ACHN (cell line): ENCODE measurements around the gene GPM6B.

Source experiments
- DNase-seq: peaks from one replicate; pipeline ENCODE4 v3.0.0-alpha.2; 2015
- in situ Hi-C: cut with HindIII; loops from 2 replicates; pipeline ENCODE4 v1.10.0; 2017; ENCODE audit warnings: low sequenced_read_pairs, low pct_ligation_motif_present, low pct_unique_long_range_greater_than_20kb

GPM6B gene

GRCh38 chrX:13816643-13817627 is at the start of gene GPM6B:
TSS of gene GPM6B (minus strand) at chrX:13817093. CDS start at chrX:13816904, 189 bp downstream.
- DNase-seq = no peak
- in situ Hi-C loops = no loop called here

- in situ Hi-C loops = no loop called here
- no peak for DNase-seq
Observed at GRCh38 chrX:13864264-13864663, 47.4 kb upstream of the GPM6B start.

- DNase-seq = no peak
- in situ Hi-C loops = no loop called here
Observed at GRCh38 chrX:13863324-13863723, 46.4 kb upstream of the GPM6B start.

GRCh38 chrX:13859724-13860123 is 42.8 kb upstream of the GPM6B start:
- in situ Hi-C loops = no loop called here
- DNase-seq = no peak

GRCh38 chrX:13857804-13858203 is 40.9 kb upstream of the GPM6B start:
- in situ Hi-C loops = no loop called here
- no peak for DNase-seq

GRCh38 chrX:13855689-13856450 is 39.0 kb upstream of the GPM6B start:
- in situ Hi-C loops = no loop called here
- no peak for DNase-seq

- DNase-seq = no peak
- in situ Hi-C loops = no loop called here
Observed at GRCh38 chrX:13854003-13854402, 37.1 kb upstream of the GPM6B start.

- in situ Hi-C loops = no loop called here
- no peak for DNase-seq
Observed at GRCh38 chrX:13852001-13852695, 35.3 kb upstream of the GPM6B start.

GRCh38 chrX:13845721-13846378 is 29.0 kb upstream of the GPM6B start:
- no peak for DNase-seq
- in situ Hi-C loops = no loop called here

GRCh38 chrX:13843150-13843721 is 26.3 kb upstream of the GPM6B start:
- in situ Hi-C loops = no loop called here

GRCh38 chrX:13840121-13840520 is 23.2 kb upstream of the GPM6B start:
- no peak for DNase-seq
- in situ Hi-C loops = no loop called here

More at GRCh38 chrX:13843150-13843721, 26.3 kb upstream of the GPM6B start:
- DNase-seq = no peak

GRCh38 chrX:13837290-13837745 is 20.4 kb upstream of the GPM6B start:
- in situ Hi-C loops = no loop called here
- no peak for DNase-seq

- DNase-seq = no peak
- in situ Hi-C loops = no loop called here
Observed at GRCh38 chrX:13836575-13836974, 19.7 kb upstream of the GPM6B start.

- in situ Hi-C loops = no loop called here
- DNase-seq = no peak
Observed at GRCh38 chrX:13835825-13836224, 18.9 kb upstream of the GPM6B start.

- in situ Hi-C loops = no loop called here
- DNase-seq = no peak
Observed at GRCh38 chrX:13834355-13834754, 17.5 kb upstream of the GPM6B start.

GRCh38 chrX:13829983-13830382 is 13.1 kb upstream of the GPM6B start:
- in situ Hi-C loops = no loop called here
- DNase-seq = no peak

GRCh38 chrX:13828392-13828791 is 11.5 kb upstream of the GPM6B start:
- in situ Hi-C loops = no loop called here
- no peak for DNase-seq
